Stomach (tissue), 9 donors: ENCODE results near the gene TENT4B. TPM values are rescaled to one million over a fixed set of nuclear protein-coding genes. Genes with fewer than 3 reads are reported as not detected.

Experiments used
- DNase-seq, 2 donors: peaks; one replicate each; pipeline versions ENCODE4 v3.0.0 to v3.0.0-alpha.2; 2013 to 2019
- H3K27ac ChIP-seq, 5 donors: fragments of 200-600 bp in 4 of 5; sonication (generic) in 4 of 5; one replicate each; pipeline ENCODE4 v1.5.1; 2013 to 2019; ENCODE audit warnings: mild to moderate bottlenecking in 1 of 5, moderate library complexity in 1 of 5
- H3K27me3 ChIP-seq, 3 donors: fragments of 200-600 bp; sonication (generic); one replicate each; pipeline ENCODE4 v1.5.1; 2017 to 2019; ENCODE audit warnings: mixed run types in 1 of 3
- H3K36me3 ChIP-seq, 4 donors: fragments of 200-600 bp; sonication (generic); 1 replicate in 3 of 4; 2 replicates in 1 of 4; pipeline ENCODE4 v1.5.1; 2016 to 2019
- H3K4me1 ChIP-seq, 4 donors: fragments of 200-600 bp; sonication (generic); one replicate each; pipeline ENCODE4 v1.5.1; 2016 to 2019
- H3K4me3 ChIP-seq, 4 donors: fragments of 200-600 bp; sonication (generic) in 3 of 4; one replicate each; pipeline ENCODE4 v1.5.1; 2016 to 2019; ENCODE audit warnings: mild to moderate bottlenecking in 1 of 4
- H3K9me3 ChIP-seq, 4 donors: fragments of 200-600 bp; sonication (generic); one replicate each; pipeline ENCODE4 v1.5.1; 2016 to 2019
- CTCF ChIP-seq, 7 experiments: fragments of 450-650 bp in 4 of 7; fragments of 200-600 bp in 3 of 7; sonication (generic) in 3 of 7; IDR thresholded peaks; one replicate each; pipeline ENCODE4 v1.5.1; 2016 to 2019; ENCODE audit warnings: antibody characterized with exemption in 7 of 7, control low read depth in 2 of 7, mild to moderate bottlenecking in 1 of 7
- EP300 ChIP-seq: sonication (generic); formaldehyde crosslinking; IDR thresholded peaks from one replicate; pipeline ENCODE4 v1.6.1; 2017; ENCODE audit warnings: antibody characterized with exemption
- POLR2A ChIP-seq, 4 donors: fragments of 450-650 bp; IDR thresholded peaks; one replicate each; pipeline ENCODE4 v1.6.1; 2016; ENCODE audit warnings: antibody characterized with exemption in 4 of 4, control low read depth in 2 of 4, mild to moderate bottlenecking in 1 of 4, moderate library complexity in 1 of 4
- POLR2AphosphoS5 ChIP-seq, 3 donors: sonication (generic); formaldehyde crosslinking; IDR thresholded peaks; one replicate each; pipeline ENCODE4 v1.6.1; 2016; ENCODE audit warnings: antibody characterized with exemption in 3 of 3
- WGBS, 5 donors: extraction: QIAGEN DNeasy Blood & Tissue Kit in 3 of 5; methylation state at CpG; one replicate each; pipeline versions ENCODE4 v1.1.5 to v1.1.7; 2013 to 2018; 5-methylcytosine and 5-hydroxymethylcytosine counted together
- intact Hi-C: fragments of 100-400 bp; cut with DNase I; formaldehyde crosslinking; loops from one replicate; pipeline ENCODE4 v1.15.1; 2023; ENCODE audit warnings: low total_unique reads
- polyA plus RNA-seq, 3 donors: library from polyadenylated mRNA; stranded (reverse); fragments of 200-250 nt; gene quantifications; one replicate each; pipeline ENCODE4 v1.2.3, GENCODE V29; 2013
- total RNA-seq, 5 donors: library from RNA; depleted of rRNA; stranded (reverse); fragments of >200 nt; gene quantifications; one replicate each; pipeline versions ENCODE4 v1.1.0 to v1.2.3, GENCODE V29; 2014 to 2016
- donor health status: healthy with polysubstance abuse.
- donor health status: Bipolar disorder and iron deficiency.
- donor health status: healthy.

TENT4B gene
- total and polyA plus RNA-seq, 8 donors, result 2.4 to 24.1 (median 8.3) TPM

DNA sequence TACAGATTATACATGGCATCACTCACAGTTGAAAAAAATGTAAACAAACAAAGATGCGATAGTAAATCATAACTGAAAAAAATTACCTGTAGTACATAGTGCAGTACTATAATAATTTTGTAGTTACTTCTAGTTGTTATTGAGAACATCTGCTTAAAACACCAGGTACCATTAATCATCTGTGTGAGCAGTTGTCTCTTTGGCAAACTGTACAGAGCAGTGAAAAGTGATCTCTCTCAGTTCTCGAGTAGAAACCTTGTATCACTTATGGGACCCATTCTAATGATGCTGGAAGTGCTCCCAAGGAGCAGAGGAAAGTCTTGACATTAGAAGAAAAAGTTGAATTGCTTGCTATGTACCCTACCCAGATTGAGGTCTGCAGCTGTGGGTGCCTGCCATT lies 8.9 kb upstream of the TENT4B start:
- Histone ChIP-seq H3K36me3 (no peaks in the 10 kb centered on the region), H3K4me3 (no peak overlapping the region), H3K27ac (no peak overlapping the region), H3K9me3 (no peaks in the 10 kb centered on the region), H3K4me1 (peaks cover 0 to 9% (median 0%) of the 10 kb centered on the region in 4 donors), H3K27me3 (no peaks in the 10 kb centered on the region)
- DNase-seq, result no peak
- 61 to 65% (median 62%) methylated on average over 2 of the region's 2 CpGs for WGBS, 5 donors
- TF ChIP-seq POLR2AphosphoS5 (IDR thresholded peaks at IDR 0.05), result no peak
- no peak for TF ChIP-seq EP300
- TF ChIP-seq CTCF (IDR thresholded peaks at IDR 0.05), result no peak
- no peak for TF ChIP-seq POLR2A (IDR thresholded peaks at IDR 0.05)
- intact Hi-C loops, result no loop called here

DNA sequence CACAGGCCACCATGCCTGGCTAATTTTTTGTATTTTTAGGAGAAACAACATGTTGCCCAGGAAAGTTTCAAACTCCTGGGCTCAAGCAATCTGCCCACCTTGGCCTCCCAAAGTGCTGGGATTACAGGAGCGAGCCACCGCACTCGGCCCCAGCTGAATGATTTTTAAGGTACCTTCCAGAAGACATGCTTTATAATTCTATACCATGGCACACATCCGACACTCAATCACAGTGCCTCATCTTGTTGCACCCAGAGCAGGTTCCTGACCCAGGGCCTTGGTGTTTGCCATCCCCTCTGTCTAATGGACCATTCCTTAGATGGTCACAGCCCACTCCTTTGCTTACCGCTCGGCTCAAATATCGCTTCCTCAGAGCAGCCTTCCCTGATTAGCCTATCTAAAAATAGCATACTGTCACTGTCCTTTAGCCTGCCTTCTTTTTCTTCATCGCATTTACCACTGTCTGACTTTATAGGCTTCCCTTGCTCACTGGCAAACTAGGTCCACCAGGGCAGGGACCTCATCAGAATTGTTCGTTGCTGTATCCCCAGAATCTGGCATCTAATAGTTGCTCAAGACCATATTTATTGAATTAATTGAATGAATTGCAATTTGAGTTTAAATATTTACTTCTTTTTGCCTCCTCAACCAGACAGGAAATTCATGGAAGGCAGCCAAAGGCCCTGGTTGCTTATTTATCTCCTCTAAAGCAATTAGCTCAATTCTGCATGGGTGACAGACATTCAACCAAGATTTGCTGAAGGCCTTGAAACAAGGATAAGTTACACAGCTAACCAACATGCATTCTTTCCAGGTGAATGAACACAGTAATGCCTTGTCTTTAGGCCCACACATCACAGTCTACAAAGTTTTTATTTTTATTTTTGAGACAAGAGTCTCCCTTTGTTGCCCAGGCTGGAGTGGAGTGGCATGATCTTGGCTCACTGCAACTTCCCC lies 6.3 kb upstream of the TENT4B start:
- WGBS, 5 donors, result 67 to 81% (median 75%) methylated on average over 9 of the region's 9 CpGs
- no peaks in the 10 kb centered on the region for H3K9me3 ChIP-seq
- TF ChIP-seq POLR2A (IDR thresholded peaks at IDR 0.05) (no peak), POLR2AphosphoS5 (IDR thresholded peaks at IDR 0.05) (no peak), CTCF (IDR thresholded peaks at IDR 0.05) (no peak), EP300 (no peak)
- H3K36me3 ChIP-seq, result no peaks in the 10 kb centered on the region
- intact Hi-C loops, result no loop called here
- H3K4me1 ChIP-seq, result peaks cover 0 to 9% (median under 1%) of the 10 kb centered on the region in 4 donors
- H3K4me3 ChIP-seq, result no peak overlapping the region
- H3K27ac ChIP-seq, result no peak overlapping the region
- H3K27me3 ChIP-seq, result no peaks in the 10 kb centered on the region
- peak in 1 of 2 donors; percentile 47 for DNase-seq

DNA sequence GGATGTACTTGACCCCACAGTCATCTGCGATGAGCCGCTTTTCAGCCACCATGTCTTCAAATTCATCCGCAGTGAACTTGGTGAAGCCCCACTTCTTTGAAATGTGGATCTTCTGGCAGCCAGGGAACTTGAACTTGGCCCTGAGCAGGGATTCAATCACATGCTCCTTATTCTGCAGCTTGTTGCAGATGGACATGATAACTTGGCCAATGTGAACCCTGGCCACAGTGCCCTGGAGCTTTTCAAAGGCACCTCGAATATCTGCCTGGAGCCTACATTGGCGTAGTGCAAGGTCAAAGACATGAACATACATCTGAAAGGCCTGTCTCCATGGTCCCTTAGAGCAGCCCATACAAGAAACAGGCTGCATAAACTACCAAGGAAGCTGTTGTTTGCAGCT lies 1.8 kb upstream of the TENT4B start:
- WGBS, 5 donors, result 90 to 95% (median 93%) methylated on average over 5 of the region's 5 CpGs
- intact Hi-C loops, result no loop called here
- H3K36me3 ChIP-seq, result no peaks in the 10 kb centered on the region
- H3K4me3 ChIP-seq, result no peak overlapping the region
- no peak for DNase-seq
- TF ChIP-seq CTCF (IDR thresholded peaks at IDR 0.05), result no peak
- H3K9me3 ChIP-seq, result no peaks in the 10 kb centered on the region
- H3K27ac ChIP-seq, result no peak overlapping the region
- H3K27me3 ChIP-seq, result no peaks in the 10 kb centered on the region
- peaks cover 12 to 31% (median 20%) of the 10 kb centered on the region in 4 donors for H3K4me1 ChIP-seq

DNA sequence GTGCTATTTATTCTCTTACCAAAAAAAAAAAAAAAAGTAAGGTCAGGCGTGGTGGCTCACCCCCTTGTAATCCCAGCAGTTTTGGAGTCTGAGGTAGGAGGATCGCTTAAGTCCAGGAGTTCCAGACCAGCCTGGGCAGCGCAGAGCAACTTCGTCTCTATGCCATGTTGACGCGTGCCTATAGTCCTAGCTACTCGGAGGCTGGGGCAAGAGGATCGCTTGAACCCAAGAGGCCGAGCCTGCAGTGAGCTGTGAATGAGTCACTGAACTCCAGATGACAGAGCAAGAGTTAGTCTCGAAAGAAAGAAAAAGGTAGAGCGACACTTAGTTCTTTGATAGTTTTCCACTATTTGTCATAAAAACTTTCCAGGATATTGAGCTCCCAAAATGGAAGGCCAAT lies 1.4 kb upstream of the TENT4B start:
- H3K36me3 ChIP-seq, result no peaks in the 10 kb centered on the region
- intact Hi-C loops, result no loop called here
- peak overlapping the region in 3 of 5 donors; percentile 92 to 95 (median 95) for H3K27ac ChIP-seq
- H3K4me3 ChIP-seq, result peak overlapping the region; percentile 70 to 99 (median 80)
- WGBS, 5 donors, result 80 to 88% (median 85%) methylated on average over 11 of the region's 11 CpGs
- H3K4me1 ChIP-seq, result peaks cover 16 to 35% (median 23%) of the 10 kb centered on the region in 4 donors
- no peak for TF ChIP-seq POLR2AphosphoS5 (IDR thresholded peaks at IDR 0.05)
- no peak for TF ChIP-seq CTCF (IDR thresholded peaks at IDR 0.05)
- no peak for TF ChIP-seq EP300
- TF ChIP-seq POLR2A (IDR thresholded peaks at IDR 0.05), result no peak
- no peaks in the 10 kb centered on the region for H3K9me3 ChIP-seq
- H3K27me3 ChIP-seq, result no peaks in the 10 kb centered on the region
- DNase-seq, result no peak
